NT2/D1 (cell line): ENCODE data around the gene FRRS1.

Experiments used
- SUZ12 ChIP-seq: IDR thresholded peaks from 2 replicates; pipeline ENCODE4 v1.6.1; 2011; ENCODE audit not compliant: insufficient read length, insufficient read depth; ENCODE audit errors: extremely low read depth
- YY1 ChIP-seq: IDR thresholded peaks from 2 replicates; pipeline ENCODE4 v1.6.1; 2011; ENCODE audit not compliant: insufficient read length, insufficient read depth

- TF ChIP-seq YY1 = no peak
- TF ChIP-seq SUZ12 = no peak
Observed at GRCh38 chr1:99751877-99752504, 14.4 kb downstream of the FRRS1 start.
